H9 (cell line): ENCODE measurements around the gene DNAL1. TPM values are rescaled to one million over a fixed set of nuclear protein-coding genes. Genes with fewer than 3 reads are reported as not detected.

Source experiments
- DNase-seq: peaks from one replicate; pipeline ENCODE4 v3.0.0-alpha.2; 2017
- H2AFZ ChIP-seq: one replicate; pipeline ENCODE4 v1.6.1; 2013; ENCODE audit warnings: mild to moderate bottlenecking, low read length, control low read depth, moderate library complexity
- H2AK5ac ChIP-seq: 2 replicates; pipeline ENCODE4 v1.6.1; 2013; ENCODE audit warnings: low read length, control low read depth, mixed read lengths; ENCODE audit not compliant: insufficient read length
- H2BK120ac ChIP-seq: one replicate; pipeline ENCODE4 v1.6.1; 2013; ENCODE audit warnings: low read depth, mild to moderate bottlenecking, low read length, control low read depth, inconsistent platforms; ENCODE audit not compliant: poor library complexity, severe bottlenecking
- H2BK12ac ChIP-seq: 2 replicates; pipeline ENCODE4 v1.6.1; 2013; ENCODE audit warnings: low read length, control low read depth, mixed read lengths, low read depth; ENCODE audit not compliant: insufficient read length
- H2BK15ac ChIP-seq: 2 replicates; pipeline ENCODE4 v1.6.1; 2013; ENCODE audit warnings: low read depth, low read length, control low read depth
- H2BK20ac ChIP-seq: one replicate; pipeline ENCODE4 v1.6.1; 2013; ENCODE audit warnings: low read depth, mild to moderate bottlenecking, low read length, control low read depth, inconsistent platforms; ENCODE audit not compliant: poor library complexity, severe bottlenecking
- H2BK5ac ChIP-seq: 2 replicates; pipeline ENCODE4 v1.6.1; 2013; ENCODE audit warnings: low read length, control low read depth, mixed read lengths; ENCODE audit not compliant: insufficient read length
- H3K14ac ChIP-seq: 2 replicates; pipeline ENCODE4 v1.6.1; 2013; ENCODE audit warnings: low read length, control low read depth; ENCODE audit not compliant: insufficient read depth
- H3K18ac ChIP-seq: 2 replicates; pipeline ENCODE4 v1.6.1; 2013; ENCODE audit warnings: low read depth, mild to moderate bottlenecking, mixed read lengths, low read length, control low read depth; ENCODE audit not compliant: insufficient read length
- H3K23ac ChIP-seq: 2 replicates; pipeline ENCODE4 v1.6.1; 2013; ENCODE audit warnings: low read length, control low read depth, mixed read lengths, low read depth; ENCODE audit not compliant: insufficient read length
- H3K23me2 ChIP-seq: 2 replicates; pipeline ENCODE4 v1.6.1; 2013; ENCODE audit warnings: low read depth, mild to moderate bottlenecking, mixed read lengths, low read length, control low read depth; ENCODE audit not compliant: insufficient read length, poor library complexity, severe bottlenecking
- H3K27ac ChIP-seq: 2 replicates; pipeline ENCODE4 v1.5.1; 2013; ENCODE audit warnings: low read length, control low read depth, mixed read lengths, low read depth; ENCODE audit not compliant: insufficient read length
- H3K27me3 ChIP-seq: 2 replicates; pipeline ENCODE4 v1.6.1; 2013; ENCODE audit warnings: low read length, control low read depth, inconsistent platforms; ENCODE audit not compliant: insufficient read depth
- H3K4ac ChIP-seq: 2 replicates; pipeline ENCODE4 v1.6.1; 2013; ENCODE audit warnings: low read depth, mild to moderate bottlenecking, control low read depth, inconsistent platforms, low read length, moderate library complexity
- H3K4me1 ChIP-seq: 2 replicates; pipeline ENCODE4 v1.6.1; 2013; ENCODE audit warnings: low read length, control low read depth, inconsistent platforms; ENCODE audit not compliant: insufficient read depth
- H3K4me2 ChIP-seq: 2 replicates; pipeline ENCODE4 v1.6.1; 2013; ENCODE audit warnings: low read length, control low read depth, mixed read lengths; ENCODE audit not compliant: insufficient read length, insufficient read depth
- H3K56ac ChIP-seq: 2 replicates; pipeline ENCODE4 v1.6.1; 2013; ENCODE audit warnings: low read depth, mild to moderate bottlenecking, mixed read lengths, low read length, control low read depth; ENCODE audit not compliant: insufficient read length
- H3K79me1 ChIP-seq: 2 replicates; pipeline ENCODE4 v1.6.1; 2013; ENCODE audit warnings: low read depth, mild to moderate bottlenecking, moderate library complexity, low read length, control low read depth, inconsistent platforms; ENCODE audit not compliant: insufficient read depth, poor library complexity, severe bottlenecking
- H3K79me2 ChIP-seq: 2 replicates; pipeline ENCODE4 v1.6.1; 2013; ENCODE audit warnings: low read length, control low read depth, inconsistent platforms; ENCODE audit not compliant: insufficient read depth
- H3K9ac ChIP-seq: 2 replicates; pipeline ENCODE4 v1.6.1; 2013; ENCODE audit warnings: low read length, control low read depth, mixed read lengths; ENCODE audit not compliant: insufficient read length; ENCODE audit errors: extremely low read depth
- H3K9me3 ChIP-seq: one replicate; pipeline ENCODE4 v1.6.1; 2013; ENCODE audit warnings: low read depth, low read length, inconsistent platforms; ENCODE audit not compliant: control insufficient read depth
- H3T11ph ChIP-seq: one replicate; pipeline ENCODE4 v1.6.1; 2013; ENCODE audit warnings: mild to moderate bottlenecking, low read length, control low read depth, inconsistent platforms
- H4K20me1 ChIP-seq: one replicate; pipeline ENCODE4 v1.6.1; 2013; ENCODE audit not compliant: control insufficient read depth, insufficient read length, insufficient read depth
- H4K5ac ChIP-seq: 2 replicates; pipeline ENCODE4 v1.6.1; 2013; ENCODE audit warnings: low read depth, mild to moderate bottlenecking, mixed read lengths, low read length, control low read depth; ENCODE audit not compliant: insufficient read length
- H4K8ac ChIP-seq: replicated peaks from 2 replicates; pipeline ENCODE4 v1.6.1; 2013; ENCODE audit warnings: low read length, control low read depth, mixed read lengths, low read depth; ENCODE audit not compliant: insufficient read length
- H4K91ac ChIP-seq: 2 replicates; pipeline ENCODE4 v1.6.1; 2013; ENCODE audit warnings: low read depth, mild to moderate bottlenecking, moderate library complexity, mixed read lengths, low read length, control low read depth; ENCODE audit not compliant: insufficient read length
- H3K27ac Mint-ChIP-seq, 3 experiments: 2 replicates in 2 of 3; 3 replicates in 1 of 3; pipeline ENCODE4 v1.8.0; 2020 to 2021; ENCODE audit warnings: mixed read lengths in 3 of 3, mild to moderate bottlenecking in 1 of 3, moderate library complexity in 1 of 3
- H3K27me3 Mint-ChIP-seq: 2 replicates; pipeline ENCODE4 v1.8.0; 2021; ENCODE audit warnings: low read depth, mild to moderate bottlenecking, moderate library complexity, mixed read lengths
- H3K36me3 Mint-ChIP-seq, 3 experiments: 2 replicates in 2 of 3; 3 replicates in 1 of 3; pipeline ENCODE4 v1.8.0; 2020 to 2021; ENCODE audit warnings: low read depth in 3 of 3, mixed read lengths in 3 of 3; ENCODE audit not compliant: insufficient read depth in 1 of 3
- H3K4me1 Mint-ChIP-seq, 2 experiments: 2 replicates each; pipeline ENCODE4 v1.8.0; 2020; ENCODE audit warnings: mixed read lengths in 2 of 2
- H3K4me3 Mint-ChIP-seq, 2 experiments: 2 replicates in 1 of 2; 3 replicates in 1 of 2; pipeline ENCODE4 v1.8.0; 2020 to 2021; ENCODE audit warnings: mild to moderate bottlenecking in 2 of 2, mixed read lengths in 2 of 2, moderate library complexity in 1 of 2
- H3K9me3 Mint-ChIP-seq, 2 experiments: 2 replicates in 1 of 2; 3 replicates in 1 of 2; pipeline ENCODE4 v1.8.0; 2020; ENCODE audit warnings: mild to moderate bottlenecking in 2 of 2, mixed read lengths in 2 of 2, moderate library complexity in 1 of 2
- WGBS: extraction: QIAGEN DNeasy Blood & Tissue Kit; methylation state at CpG from one replicate; pipeline ENCODE4 v1.1.7; 2013; ENCODE audit warnings: missing lambda C conversion rate, low lambda C conversion rate, mixed read lengths; ENCODE audit not compliant: insufficient read length; ENCODE audit errors: extremely low coverage; 5-methylcytosine and 5-hydroxymethylcytosine counted together
- total RNA-seq: library from RNA; stranded (reverse); gene quantifications from 2 replicates; pipeline ENCODE4 v1.2.1, GENCODE V29; 2021
- TF ChIP-seq, protein P1 (sequence below): fragments of 200-600 bp; sonication (generic); conservative IDR thresholded peaks from 3 replicates; pipeline ENCODE4 v1.8.0; 2021; ENCODE audit warnings: antibody characterized with exemption, mild to moderate bottlenecking

The DNAL1 gene
- total RNA-seq, 1 experiment from 2014 or later: 17.7 TPM

DNA sequence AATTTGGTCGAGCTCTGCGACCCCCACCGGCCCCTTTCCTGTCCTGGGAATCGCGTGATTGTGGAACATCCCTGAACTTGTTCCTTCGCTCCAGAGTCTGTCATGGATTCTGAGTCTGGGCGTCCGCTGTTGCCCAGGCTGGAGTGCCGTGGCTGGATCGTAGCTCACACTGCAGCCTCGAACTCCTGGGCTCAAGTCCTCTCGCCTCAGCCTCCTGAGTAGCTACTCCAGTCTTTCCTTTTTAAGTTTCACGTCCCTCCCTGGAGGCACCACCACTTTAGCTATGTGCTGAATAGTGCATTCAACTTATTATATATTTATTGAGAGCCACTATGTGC, 31.8 kb upstream of the DNAL1 start:
- no peak overlapping the region for H2BK5ac ChIP-seq
- no peak overlapping the region for H2BK12ac ChIP-seq
- no peak overlapping the region for H2AFZ ChIP-seq
- H4K20me1 ChIP-seq: no peaks in the 10 kb centered on the region
- H3K23me2 ChIP-seq: peaks cover 4% of the 10 kb centered on the region
- H3K4me1 ChIP-seq: no peaks in the 10 kb centered on the region
- DNase-seq: no peak
- peaks cover 6% of the 10 kb centered on the region; the same call in 1 of the 2 replicates for H3K27me3 ChIP-seq
- peak overlapping the region; percentile 70 for H4K5ac ChIP-seq
- H3T11ph ChIP-seq: no peak overlapping the region
- Mint-ChIP-seq H3K4me3 (peak overlapping the region; percentile 76 to 91), H3K36me3 (peaks cover 4 to 7% (median 5%) of the 10 kb centered on the region in 3 experiments; a peak in 6 of 7 replicates), H3K27ac (0 out of 7 replicates have a peak overlapping the region, but pooled peaks of 1 of the 3 experiments have one; percentile 49), H3K9me3 (peaks cover 3% of the 10 kb centered on the region in 2 experiments; a peak in 3 of 5 replicates), H3K27me3 (peaks cover 40% of the 10 kb centered on the region), H3K4me1 (peaks cover 8 to 12% of the 10 kb centered on the region in 2 experiments)
- H2BK120ac ChIP-seq: no peak overlapping the region
- no peak overlapping the region for H2BK20ac ChIP-seq
- no peak overlapping the region for H2AK5ac ChIP-seq
- no peaks in the 10 kb centered on the region for H3K79me2 ChIP-seq
- no peak overlapping the region for H3K23ac ChIP-seq
- H3K14ac ChIP-seq: 0 out of 2 replicates have a peak overlapping the region, but pooled peaks have one; percentile 18
- H3K27ac ChIP-seq: no peak overlapping the region
- no peak overlapping the region for H3K56ac ChIP-seq
- H3K4me2 ChIP-seq: peak overlapping the region; percentile 61
- no peak overlapping the region for H3K9ac ChIP-seq
- TF ChIP-seq, protein P1, sequence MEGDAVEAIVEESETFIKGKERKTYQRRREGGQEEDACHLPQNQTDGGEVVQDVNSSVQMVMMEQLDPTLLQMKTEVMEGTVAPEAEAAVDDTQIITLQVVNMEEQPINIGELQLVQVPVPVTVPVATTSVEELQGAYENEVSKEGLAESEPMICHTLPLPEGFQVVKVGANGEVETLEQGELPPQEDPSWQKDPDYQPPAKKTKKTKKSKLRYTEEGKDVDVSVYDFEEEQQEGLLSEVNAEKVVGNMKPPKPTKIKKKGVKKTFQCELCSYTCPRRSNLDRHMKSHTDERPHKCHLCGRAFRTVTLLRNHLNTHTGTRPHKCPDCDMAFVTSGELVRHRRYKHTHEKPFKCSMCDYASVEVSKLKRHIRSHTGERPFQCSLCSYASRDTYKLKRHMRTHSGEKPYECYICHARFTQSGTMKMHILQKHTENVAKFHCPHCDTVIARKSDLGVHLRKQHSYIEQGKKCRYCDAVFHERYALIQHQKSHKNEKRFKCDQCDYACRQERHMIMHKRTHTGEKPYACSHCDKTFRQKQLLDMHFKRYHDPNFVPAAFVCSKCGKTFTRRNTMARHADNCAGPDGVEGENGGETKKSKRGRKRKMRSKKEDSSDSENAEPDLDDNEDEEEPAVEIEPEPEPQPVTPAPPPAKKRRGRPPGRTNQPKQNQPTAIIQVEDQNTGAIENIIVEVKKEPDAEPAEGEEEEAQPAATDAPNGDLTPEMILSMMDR: no peak
- H3K9me3 ChIP-seq: no peaks in the 10 kb centered on the region
- WGBS: no CpG with 5 or more reads among the region's 13 CpGs
- no peak overlapping the region for H4K91ac ChIP-seq
- no peaks in the 10 kb centered on the region for H3K79me1 ChIP-seq
- peak overlapping the region; percentile 1 for H3K18ac ChIP-seq
- no peak overlapping the region for H2BK15ac ChIP-seq
- no peak overlapping the region for H3K4ac ChIP-seq
- no peak overlapping the region for H4K8ac ChIP-seq
